K562 (cell line): ENCODE results near the gene FHIT. TPM values are rescaled to one million over a fixed set of nuclear protein-coding genes. Genes with fewer than 3 reads are reported as not detected.

Source experiments
- ATAC-seq: fragments of 200-7000 bp; cut with Tn5 transposase; 3 replicates; pipeline ENCODE4 v1.9.1; 2020; ENCODE audit warnings: moderate library complexity
- BruUV-seq: library from RNA; stranded (reverse); fragments of 400-500 nt; replicated peaks from 2 replicates; lab custom pipeline; 2021; lab: Mats Ljungman, UMichigan
- CTCF ChIA-PET: fragments of 300-600 bp; formaldehyde crosslinking; extraction: SDS; loops from one replicate; lab custom pipeline; 2021; ENCODE audit warnings: low intra/inter-chr PET ratio; lab: Yijun Ruan, JAX
- POLR2A ChIA-PET: fragments of 300-600, 350-650 bp; sonication (Branson Sonifier 250); formaldehyde crosslinking; extraction: SDS; loops from one replicate; lab custom pipeline; 2021; ENCODE audit warnings: antibody characterized with exemption, inconsistent platforms; lab: Yijun Ruan, JAX
- DNase-seq, 4 experiments: peaks; one replicate each; pipeline versions ENCODE4 v3.0.0 to v3.0.0-alpha.2; 2011 to 2018; ENCODE audit warnings: low spot score in 3 of 4, mixed read lengths in 3 of 4; ENCODE audit errors: extremely low read depth in 1 of 4
- FAIRE-seq: peaks from 2 replicates; lab custom pipeline; 2011; peaks lifted over from hg19 to GRCh38; lab: Jason Lieb, UNC
- H2AFZ ChIP-seq: 2 replicates; pipeline ENCODE4 v1.6.0; 2011; ENCODE audit warnings: low read depth, low read length, control low read depth, inconsistent platforms
- H3K27ac ChIP-seq: fragments of 200-600 bp; 3 replicates; pipeline ENCODE4 v1.8.0; 2011; ENCODE audit warnings: low read depth, mild to moderate bottlenecking, control low read depth, inconsistent platforms, low read length, moderate library complexity, mixed read lengths; ENCODE audit errors: extremely low read depth
- H3K27me3 ChIP-seq, 2 experiments: fragments of 300-600 bp in 1 of 2; 2 replicates in 1 of 2; 3 replicates in 1 of 2; pipeline versions ENCODE4 v1.6.0 to v1.8.0; 2011; ENCODE audit warnings: inconsistent platforms in 2 of 2, low read length in 2 of 2, mild to moderate bottlenecking in 1 of 2, mixed read lengths in 1 of 2, moderate library complexity in 1 of 2; ENCODE audit not compliant: control insufficient read depth in 2 of 2, insufficient read depth in 2 of 2
- H3K36me3 ChIP-seq: fragments of 300-600 bp; 3 replicates; pipeline ENCODE4 v1.8.0; 2011; ENCODE audit warnings: mild to moderate bottlenecking, low read length, inconsistent platforms; ENCODE audit not compliant: control insufficient read depth, insufficient read depth
- H3K4me1 ChIP-seq, 2 experiments: fragments of 200-600 bp in 1 of 2; replicated peaks in 1 of 2; 2 replicates in 1 of 2; 3 replicates in 1 of 2; pipeline versions ENCODE4 v1.5.1 to v1.8.0; 2011; ENCODE audit warnings: inconsistent platforms in 2 of 2, low read length in 2 of 2, mild to moderate bottlenecking in 1 of 2, mixed read lengths in 1 of 2, moderate library complexity in 1 of 2; ENCODE audit not compliant: control insufficient read depth in 2 of 2, insufficient read depth in 2 of 2
- H3K4me2 ChIP-seq: 2 replicates; pipeline ENCODE4 v1.6.1; 2011; ENCODE audit warnings: low read length, control low read depth, inconsistent platforms, mixed read lengths; ENCODE audit not compliant: insufficient read depth
- H3K4me3 ChIP-seq: fragments of 200-600 bp; sonication (generic), shearing (Covaris generic); 2 replicates; pipeline ENCODE4 v1.5.1; 2016; ENCODE audit warnings: control low read depth, inconsistent platforms
- H3K79me2 ChIP-seq: fragments of 200-600 bp; 3 replicates; pipeline ENCODE4 v1.8.0; 2011; ENCODE audit warnings: low read length, inconsistent platforms; ENCODE audit not compliant: control insufficient read depth, insufficient read depth
- H3K9ac ChIP-seq, 2 experiments: 2 replicates each; pipeline versions ENCODE4 v1.6.0 to v1.6.1; 2011; ENCODE audit warnings: low read depth in 2 of 2, low read length in 2 of 2, control low read depth in 1 of 2, inconsistent platforms in 1 of 2, mild to moderate bottlenecking in 1 of 2, mixed read lengths in 1 of 2; ENCODE audit not compliant: insufficient read depth in 1 of 2
- H3K9me1 ChIP-seq: one replicate; pipeline ENCODE4 v1.6.0; 2011; ENCODE audit warnings: inconsistent platforms, mild to moderate bottlenecking, low read length, moderate library complexity; ENCODE audit not compliant: control insufficient read depth, insufficient read depth
- H3K9me3 ChIP-seq: replicated peaks from 2 replicates; pipeline ENCODE4 v1.5.1; 2011; ENCODE audit warnings: low read depth, low read length, inconsistent platforms; ENCODE audit not compliant: control insufficient read depth, insufficient read depth
- H4K20me1 ChIP-seq: replicated peaks from 2 replicates; pipeline ENCODE4 v1.6.1; 2011; ENCODE audit warnings: low read length, inconsistent platforms, mixed read lengths; ENCODE audit not compliant: control insufficient read depth, insufficient read depth
- CBX3 ChIP-seq, 2 experiments: IDR thresholded peaks; 1 replicate in 1 of 2; 2 replicates in 1 of 2; pipeline ENCODE4 v1.6.1; 2012; ENCODE audit warnings: inconsistent platforms in 2 of 2, low read length in 2 of 2, borderline replicate concordance in 1 of 2, control low read depth in 1 of 2
- CHCHD3 ChIP-seq: fragments of 250-450 bp; sonication (Bioruptor Pico); IDR thresholded peaks from 2 replicates; pipeline ENCODE4 v2.1.2; 2022; ENCODE audit warnings: mild to moderate bottlenecking
- CUX1 ChIP-seq: fragments of 200-800 bp; sonication (Bioruptor generic); IDR thresholded peaks from 2 replicates; pipeline ENCODE4 v1.6.1; 2016; ENCODE audit warnings: missing genetic modification characterization, missing compliant biosample characterization
- DNMT1 ChIP-seq: fragments of 450-650 bp; IDR thresholded peaks from 2 replicates; pipeline ENCODE4 v1.6.1; 2016; ENCODE audit warnings: antibody characterized with exemption, mild to moderate bottlenecking
- E2F4 ChIP-seq: sonication (generic); formaldehyde crosslinking; IDR thresholded peaks from 2 replicates; pipeline ENCODE4 v1.8.0; 2022; ENCODE audit warnings: mild to moderate bottlenecking, low read depth, missing genetic modification reagents
- ETS1 ChIP-seq: conservative IDR thresholded peaks from 2 replicates; pipeline ENCODE4 v1.6.1; 2011; ENCODE audit warnings: low read depth, mild to moderate bottlenecking, low read length; ENCODE audit not compliant: control insufficient read depth
- GABPA ChIP-seq: fragments of 200-800 bp; sonication (Bioruptor generic); conservative IDR thresholded peaks from 2 replicates; pipeline ENCODE4 v1.6.1; 2016; ENCODE audit warnings: low read depth, missing genetic modification characterization, missing compliant biosample characterization
- HDAC8 ChIP-seq: fragments of 450-650 bp; IDR thresholded peaks from 2 replicates; pipeline ENCODE4 v1.6.1; 2016; ENCODE audit warnings: mild to moderate bottlenecking, missing genetic modification characterization, moderate library complexity, missing compliant biosample characterization
- KDM1A ChIP-seq, 2 experiments: fragments of 450-650 bp; IDR thresholded peaks; 2 replicates each; pipeline ENCODE4 v1.6.1; 2016; ENCODE audit warnings: mild to moderate bottlenecking in 2 of 2
- NCOR1 ChIP-seq: fragments of 450-650 bp; IDR thresholded peaks from 2 replicates; pipeline ENCODE4 v1.6.1; 2016; ENCODE audit warnings: mild to moderate bottlenecking, moderate library complexity
- PHTF2 ChIP-seq: fragments of 250-450 bp; sonication (Bioruptor Pico); IDR thresholded peaks from 2 replicates; pipeline ENCODE4 v1.5.0; 2021; ENCODE audit warnings: mild to moderate bottlenecking
- POLR2B ChIP-seq: fragments of 450-650 bp; IDR thresholded peaks from 2 replicates; pipeline ENCODE4 v1.6.1; 2018; ENCODE audit warnings: low read depth; ENCODE audit not compliant: partially characterized antibody
- PTRF ChIP-seq: fragments of 450-650 bp; IDR thresholded peaks from 2 replicates; pipeline ENCODE4 v1.6.1; 2016; ENCODE audit warnings: mild to moderate bottlenecking, missing genetic modification characterization, missing compliant biosample characterization
- SMARCA4 ChIP-seq: fragments of 450-650 bp; IDR thresholded peaks from 2 replicates; pipeline ENCODE4 v1.6.1; 2016
- SNRNP70 ChIP-seq: fragments of 200-400 bp; formaldehyde crosslinking; optimal IDR thresholded peaks from 2 replicates; pipeline ENCODE3; 2017; ENCODE audit warnings: low read depth, low read length
- TFAM ChIP-seq: fragments of 250-450 bp; sonication (Bioruptor Pico); conservative IDR thresholded peaks from 2 replicates; pipeline ENCODE4 v1.5.0; 2021; ENCODE audit warnings: mild to moderate bottlenecking, moderate library complexity
- ZNF143 ChIP-seq: sonication (generic); formaldehyde crosslinking; IDR thresholded peaks from 2 replicates; pipeline ENCODE4 v1.9.0; 2022; ENCODE audit warnings: mild to moderate bottlenecking, missing genetic modification reagents
- ZNF174 ChIP-seq: fragments of 250-450 bp; sonication (Bioruptor Pico); IDR thresholded peaks from 2 replicates; pipeline ENCODE4 v1.4.0; 2020; ENCODE audit warnings: mild to moderate bottlenecking
- WGBS: fragments of 100-300 bp; shearing (Covaris generic); methylation state at CpG from one replicate; pipeline ENCODE4 v1.1.6; 2016; ENCODE audit warnings: low coverage, mixed read lengths; ENCODE audit not compliant: insufficient coverage; ENCODE audit errors: missing lambda C conversion rate; 5-methylcytosine and 5-hydroxymethylcytosine counted together
- in situ Hi-C: fragments of 300-500 bp; cut with MboI; formaldehyde crosslinking; loops from 4 replicates; pipeline ENCODE4 v1.15.0; 2018; ENCODE audit warnings: inconsistent platforms, mixed read lengths
- intact Hi-C: fragments of 100-400 bp; cut with micrococcal nuclease; formaldehyde crosslinking; loops from 2 replicates; pipeline ENCODE4 v1.14.2; 2022
- polyA plus RNA-seq, 8 experiments: library from polyadenylated mRNA; depleted of rRNA in 4 of 8; stranded (reverse) in 5 of 8; unstranded in 3 of 8; fragments of >200 nt; fragmentation: Nextera tagmentation in 2 of 8; fragmentation: Illumina TruSeq in 1 of 8; extraction: Ambion mirVana in 2 of 8; extraction: Trizol in 1 of 8; gene quantifications; 2 replicates each; pipeline versions ENCODE4 v1.2.1 to v1.2.3, GENCODE V29; 2011 to 2014; ENCODE audit warnings: inconsistent platforms in 1 of 8, missing spikeins in 1 of 8
- total RNA-seq, 7 experiments: library from RNA; depleted of rRNA in 6 of 7; stranded (reverse); fragments of >200 nt in 6 of 7; fragmentation: Illumina TruSeq in 2 of 7; extraction: Trizol in 2 of 7; gene quantifications; 2 replicates each; pipeline versions ENCODE4 v1.2.1 to v1.2.3, GENCODE V29; 2011 to 2021; ENCODE audit warnings: low replicate concordance in 1 of 7

The FHIT gene
- total and polyA plus RNA-seq, 9 of the 15 experiments (the other 6 are each of a cell fraction or from before 2014, with no cell fraction given) = 1.7 to 9.1 (median 4.3) TPM

GRCh38 chr3:59708202-59708601, 1543.0 kb downstream of the FHIT start:
- Histone ChIP-seq H3K9ac (no peak overlapping the region), H3K27me3 (no peaks in the 10 kb centered on the region), H3K9me1 (no peaks in the 10 kb centered on the region), H3K9me3 (no peaks in the 10 kb centered on the region), H2AFZ (no peak overlapping the region), H3K4me3 (no peak overlapping the region), H3K79me2 (no peaks in the 10 kb centered on the region), H3K27ac (no peak overlapping the region), H3K36me3 (no peaks in the 10 kb centered on the region), H3K4me2 (no peak overlapping the region), H4K20me1 (no peaks in the 10 kb centered on the region), H3K4me1 (no peaks in the 10 kb centered on the region)
- 9% methylated on average over 3 of the region's 3 CpGs for WGBS
- intact Hi-C loops (no loop called here), in situ Hi-C loops (no loop called here)
- POLR2A ChIA-PET = no interaction called here
- no TSS peak for BruUV-seq
- no peak for DNase-seq
- CTCF ChIA-PET = no interaction called here
- no peak for FAIRE-seq
- no peak for ATAC-seq
- TF ChIP-seq NCOR1 (no peak), HDAC8 (tag) (no peak), CHCHD3 (CRISPR knock-in tag) (no peak), ZNF143 (CRISPR knock-in tag) (no peak), GABPA (tag) (no peak), PTRF (no peak), DNMT1 (no peak), ZNF174 (no peak), KDM1A (IDR thresholded peaks at IDR 0.05) (no peak), SMARCA4 (no peak), E2F4 (CRISPR knock-in tag) (no peak), CUX1 (CRISPR knock-in tag) (no peak), ETS1 (no peak), CBX3 (IDR thresholded peaks at IDR 0.05; ENCODE audit: borderline replicate concordance in 1 of 2, low read length in 2 of 2) (no peak), PHTF2 (CRISPR knock-in tag) (no peak), TFAM (CRISPR knock-in tag) (no peak), POLR2B (no peak), SNRNP70 (no peak)
